Effector memory CD4-positive, alpha-beta T cell (primary cell): ENCODE measurements around the gene AMTN.
"Not testable (repeated sequence)": the region's sequence is repeated elsewhere in the genome, so short reads cannot be mapped to it uniquely, and the experiment has no call there.

Experiments used
- DNase-seq, 3 donors: peaks; one replicate each; pipeline ENCODE4 v3.0.0-alpha.2; 2020
- H3K27ac ChIP-seq: 2 replicates; pipeline ENCODE4 v1.7.0; 2013; ENCODE audit warnings: mild to moderate bottlenecking, low read length, moderate library complexity; ENCODE audit not compliant: insufficient read depth, poor library complexity, severe bottlenecking
- H3K27me3 ChIP-seq: replicated peaks from 2 replicates; pipeline ENCODE4 v1.7.0; 2013; ENCODE audit warnings: mild to moderate bottlenecking, low read length; ENCODE audit not compliant: insufficient read depth, control insufficient read depth, poor library complexity, severe bottlenecking
- H3K36me3 ChIP-seq: 2 replicates; pipeline ENCODE4 v1.7.0; 2013; ENCODE audit warnings: mild to moderate bottlenecking, low read length, moderate library complexity; ENCODE audit not compliant: control insufficient read depth, insufficient read depth
- H3K4me1 ChIP-seq: 2 replicates; pipeline ENCODE4 v1.7.0; 2013; ENCODE audit warnings: low read length, mild to moderate bottlenecking; ENCODE audit not compliant: control insufficient read depth, insufficient read depth, poor library complexity, severe bottlenecking
- H3K4me3 ChIP-seq: 2 replicates; pipeline ENCODE4 v1.7.0; 2013; ENCODE audit warnings: low read length, low read depth, mild to moderate bottlenecking; ENCODE audit not compliant: insufficient read depth, poor library complexity, severe bottlenecking
- H3K9me3 ChIP-seq: 2 replicates; pipeline ENCODE4 v1.7.0; 2013; ENCODE audit warnings: mild to moderate bottlenecking, low read length, moderate library complexity; ENCODE audit not compliant: control insufficient read depth
- total RNA-seq, 3 donors: gene quantifications; one replicate each; lab custom pipeline; 2026; lab: John Stamatoyannopoulos, UW

AMTN gene, protein sequence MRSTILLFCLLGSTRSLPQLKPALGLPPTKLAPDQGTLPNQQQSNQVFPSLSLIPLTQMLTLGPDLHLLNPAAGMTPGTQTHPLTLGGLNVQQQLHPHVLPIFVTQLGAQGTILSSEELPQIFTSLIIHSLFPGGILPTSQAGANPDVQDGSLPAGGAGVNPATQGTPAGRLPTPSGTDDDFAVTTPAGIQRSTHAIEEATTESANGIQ
- 0 reads per million in 3 donors for total RNA-seq

DNA sequence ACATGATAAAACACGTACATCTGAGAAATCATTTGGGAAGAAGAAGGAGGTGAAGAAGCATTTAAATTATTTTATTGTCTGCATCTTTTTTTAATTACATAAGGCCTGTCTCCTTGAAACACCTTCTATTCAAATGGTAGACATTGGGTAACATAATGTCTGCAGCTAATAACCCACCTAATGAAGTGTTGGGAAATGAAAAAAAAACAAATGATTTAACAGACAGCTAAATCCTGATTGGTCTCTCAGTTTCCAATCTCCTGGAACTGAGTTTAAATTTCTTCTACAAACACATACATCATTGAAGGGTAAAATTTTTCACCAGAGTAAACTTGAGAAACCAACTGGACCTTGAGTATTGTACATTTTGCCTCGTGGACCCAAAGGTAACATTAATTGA is at the start of gene AMTN:
TSS of gene AMTN (plus strand) at position 301 of the 400 bp plus-strand sequence. CDS start 209 bp downstream, outside the sequence.
- no peak for DNase-seq
- Histone ChIP-seq H3K4me3 (no peak within 1 kb of the TSS), H3K27me3 (no peaks in the 10 kb centered on the region), H3K27ac (no peak within 1 kb of the TSS), H3K9me3 (no peaks in the 10 kb centered on the region), H3K36me3 (no peaks in the 10 kb centered on the region), H3K4me1 (no peaks in the 10 kb centered on the region)

DNA sequence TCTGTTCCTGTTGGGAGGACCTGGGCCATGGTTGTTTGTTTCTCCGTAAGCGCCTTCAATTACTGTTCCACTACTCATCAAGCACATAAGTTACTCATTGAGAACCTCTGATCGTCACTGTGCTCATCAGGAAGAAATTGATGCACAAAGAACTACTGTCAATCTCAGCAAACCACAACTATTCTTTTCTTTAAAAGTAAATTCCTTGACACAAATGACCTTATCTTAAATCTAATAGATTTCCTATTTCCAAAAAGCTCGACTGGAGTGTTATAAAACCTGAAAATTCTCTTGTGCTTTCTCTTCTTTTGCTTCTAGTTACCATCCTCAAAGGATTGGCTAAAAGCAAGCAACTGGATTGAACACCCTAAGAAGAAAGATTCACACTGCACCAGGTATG is 46.5 kb upstream of the AMTN start, which contains the start of gene MUC7:
TSS of gene MUC7 (plus strand) at position 301 of the 400 bp plus-strand sequence. CDS start 1,825 bp downstream, outside the sequence.
- H3K36me3 ChIP-seq = no peaks in the 10 kb centered on the region
- no peaks in the 10 kb centered on the region for H3K4me1 ChIP-seq
- H3K4me3 ChIP-seq = no peak within 1 kb of the TSS
- H3K27ac ChIP-seq = no peak within 1 kb of the TSS
- H3K27me3 ChIP-seq = no peaks in the 10 kb centered on the region
- no peak for DNase-seq
- no peaks in the 10 kb centered on the region for H3K9me3 ChIP-seq

DNA sequence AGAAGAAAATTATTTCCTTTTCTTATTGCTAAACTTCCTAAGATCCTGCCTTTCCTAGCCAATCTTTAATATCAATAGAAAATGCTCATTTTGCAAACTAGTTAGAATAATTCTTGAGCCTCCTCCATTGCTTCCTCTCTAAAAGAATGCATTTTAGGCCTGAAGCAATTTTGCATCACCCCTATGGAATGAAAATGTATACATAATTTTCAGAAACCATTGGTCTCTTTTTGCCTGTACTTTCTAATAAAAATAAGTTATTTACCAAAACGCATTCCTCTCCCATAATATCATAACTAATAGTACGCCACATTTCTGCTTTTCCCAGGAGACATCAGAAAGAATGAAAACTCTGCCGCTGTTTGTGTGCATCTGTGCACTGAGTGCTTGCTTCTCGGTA is 44.7 kb upstream of the AMTN start:
- no peak for DNase-seq
- Histone ChIP-seq H3K9me3 (no peaks in the 10 kb centered on the region), H3K27me3 (no peaks in the 10 kb centered on the region), H3K36me3 (no peaks in the 10 kb centered on the region), H3K4me3 (no peak overlapping the region), H3K27ac (no peak overlapping the region), H3K4me1 (no peaks in the 10 kb centered on the region)

DNA sequence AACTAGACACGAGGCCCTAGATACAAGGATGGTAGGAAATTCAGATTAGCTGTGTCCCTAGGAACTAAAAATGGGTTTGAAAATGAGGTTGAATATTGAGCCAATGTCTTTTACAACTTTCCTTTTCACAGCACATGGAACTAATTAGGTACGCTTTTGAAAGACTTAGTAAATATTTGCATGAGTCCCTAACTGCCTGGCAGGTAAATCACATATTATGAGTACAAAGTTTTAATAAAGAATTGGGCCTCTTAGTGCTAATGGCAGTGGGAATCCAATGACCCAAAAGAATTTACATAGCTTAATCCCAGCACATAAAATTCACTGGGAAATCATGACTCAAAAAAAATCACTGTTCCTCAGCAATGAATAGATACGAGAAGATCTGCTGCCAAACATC is 29.6 kb upstream of the AMTN start:
- no peak overlapping the region for H3K4me3 ChIP-seq
- DNase-seq = no peak

DNA sequence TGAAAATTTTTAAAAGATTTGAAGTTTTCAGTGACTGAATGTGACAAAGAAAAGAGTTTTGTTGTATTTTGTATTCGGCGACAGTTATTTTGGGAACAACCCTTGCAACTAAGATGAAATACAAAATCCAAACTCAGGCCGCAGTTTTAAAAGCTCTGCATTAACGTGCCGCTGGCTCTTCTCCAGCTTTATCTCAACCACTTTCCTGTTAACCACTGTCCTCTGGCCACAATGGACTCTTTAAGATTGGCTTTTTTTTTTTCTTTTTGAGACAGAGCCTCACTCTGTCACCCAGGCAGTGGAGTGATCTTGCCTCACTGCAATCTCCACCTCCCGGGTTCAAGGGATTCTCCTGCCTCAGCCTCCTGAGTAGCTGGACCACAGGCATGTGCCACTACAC is 22.1 kb upstream of the AMTN start:
- no peak for DNase-seq
- Histone ChIP-seq H3K4me1 (no peaks in the 10 kb centered on the region), H3K4me3 (no peak overlapping the region), H3K36me3 (no peaks in the 10 kb centered on the region), H3K27ac (no peak overlapping the region), H3K9me3 (no peaks in the 10 kb centered on the region), H3K27me3 (no peaks in the 10 kb centered on the region)

More for the DNA sequence above, 29.6 kb upstream of the AMTN start:
- no peaks in the 10 kb centered on the region for H3K9me3 ChIP-seq
- H3K27me3 ChIP-seq = no peaks in the 10 kb centered on the region
- H3K36me3 ChIP-seq = no peaks in the 10 kb centered on the region
- H3K27ac ChIP-seq = no peak overlapping the region
- H3K4me1 ChIP-seq = no peaks in the 10 kb centered on the region

DNA sequence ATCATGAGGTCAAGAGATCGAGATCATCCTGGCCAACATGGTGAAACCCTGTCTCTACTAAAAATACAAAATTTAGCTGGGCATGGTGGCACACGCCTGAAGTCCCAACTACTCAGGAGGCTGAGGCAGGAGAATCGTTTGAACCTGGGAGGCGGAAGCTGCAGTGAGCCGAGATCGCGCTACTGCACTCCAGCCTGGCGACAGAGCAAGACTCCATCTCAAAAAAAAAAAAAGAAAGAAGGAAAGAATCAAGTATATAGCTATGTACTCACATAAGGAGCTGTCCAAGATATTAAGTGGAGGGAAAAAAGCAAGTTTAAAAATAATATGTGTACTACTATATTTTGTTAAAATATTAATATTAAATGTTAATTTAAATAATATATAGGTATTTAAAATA is 16.5 kb upstream of the AMTN start:
- H3K9me3 ChIP-seq, H3K4me1 ChIP-seq, H3K4me3 ChIP-seq, H3K36me3 ChIP-seq, H3K27me3 ChIP-seq, H3K27ac ChIP-seq, DNase-seq: not testable (repeated sequence)

DNA sequence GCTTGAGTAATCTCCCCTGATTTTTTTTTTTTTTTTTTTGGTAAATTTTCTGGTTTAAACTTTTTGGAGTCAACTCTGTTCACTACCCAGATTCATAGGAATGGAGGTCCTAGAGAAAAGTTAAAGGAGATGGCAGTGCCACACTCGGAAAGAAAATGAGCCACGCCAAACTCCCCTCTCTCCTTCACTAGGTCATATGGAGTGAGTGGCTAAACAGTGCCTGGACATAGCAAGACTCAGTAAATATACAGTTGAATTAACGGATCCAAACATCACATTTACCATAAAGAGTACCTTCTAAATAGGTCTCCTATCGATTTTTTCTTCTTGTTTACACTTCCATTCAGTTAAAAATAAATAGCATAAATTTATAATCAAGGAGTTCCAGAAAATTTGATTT is 13.6 kb upstream of the AMTN start:
- no peak overlapping the region for H3K27ac ChIP-seq
- H3K4me3 ChIP-seq = no peak overlapping the region
- H3K4me1 ChIP-seq = no peaks in the 10 kb centered on the region
- DNase-seq = no peak
- H3K9me3 ChIP-seq = no peaks in the 10 kb centered on the region
- H3K36me3 ChIP-seq = no peaks in the 10 kb centered on the region
- H3K27me3 ChIP-seq = no peaks in the 10 kb centered on the region

DNA sequence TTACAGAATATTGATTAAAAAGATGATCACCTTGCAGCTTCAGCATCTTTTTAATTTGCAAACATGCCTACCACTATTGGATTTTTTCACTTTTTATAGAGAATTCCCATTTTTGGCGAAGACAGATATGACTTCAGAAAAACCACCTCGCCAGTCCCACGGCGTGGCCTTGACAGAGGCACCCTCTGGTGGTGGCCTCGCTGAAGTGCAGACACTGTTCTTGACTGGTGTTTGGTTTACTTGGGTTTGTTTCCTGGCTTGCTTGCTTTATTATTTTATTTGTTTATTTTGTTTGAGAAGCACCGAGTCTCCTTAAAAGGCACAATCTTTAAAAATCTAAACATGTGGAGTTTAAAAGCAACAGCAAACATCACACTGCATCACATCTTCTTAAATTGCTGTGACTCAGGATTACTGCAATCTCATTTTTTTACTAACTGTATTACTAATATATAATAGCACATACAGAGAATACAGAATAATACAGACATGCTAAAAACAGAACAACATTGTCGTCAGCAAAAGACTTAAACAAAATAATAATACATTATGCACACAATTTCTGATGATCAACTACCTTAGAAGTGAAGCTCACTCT is 13.1 kb upstream of the AMTN start:
- Histone ChIP-seq H3K36me3 (no peaks in the 10 kb centered on the region), H3K4me1 (no peaks in the 10 kb centered on the region), H3K4me3 (no peak overlapping the region), H3K9me3 (no peaks in the 10 kb centered on the region), H3K27me3 (no peaks in the 10 kb centered on the region), H3K27ac (no peak overlapping the region)
- peak in 2 of 3 donors; percentile 1 to 24 for DNase-seq

DNA sequence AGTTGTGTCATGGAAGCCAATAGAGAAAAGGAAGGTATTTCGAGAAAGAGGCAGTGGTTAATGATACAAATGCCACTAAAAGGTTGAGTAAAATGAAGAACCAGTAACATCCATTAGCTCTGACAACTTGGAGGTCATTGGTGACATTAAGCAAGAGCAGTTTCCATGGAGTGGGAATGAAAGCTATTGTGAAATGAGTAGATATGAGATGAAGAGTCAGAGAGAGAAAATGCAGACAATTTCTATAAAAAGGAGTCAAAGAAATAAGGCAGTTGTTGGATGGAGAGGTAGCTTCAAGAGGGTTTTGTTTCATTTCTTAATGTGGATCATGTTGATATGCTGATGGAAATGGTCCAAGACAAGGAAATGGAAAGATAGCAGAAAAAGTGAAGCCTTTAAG is 9.6 kb upstream of the AMTN start:
- no peak overlapping the region for H3K4me3 ChIP-seq
- H3K36me3 ChIP-seq = no peaks in the 10 kb centered on the region
- H3K9me3 ChIP-seq = no peaks in the 10 kb centered on the region
- H3K27me3 ChIP-seq = no peaks in the 10 kb centered on the region
- H3K4me1 ChIP-seq = no peaks in the 10 kb centered on the region
- no peak for DNase-seq
- no peak overlapping the region for H3K27ac ChIP-seq

DNA sequence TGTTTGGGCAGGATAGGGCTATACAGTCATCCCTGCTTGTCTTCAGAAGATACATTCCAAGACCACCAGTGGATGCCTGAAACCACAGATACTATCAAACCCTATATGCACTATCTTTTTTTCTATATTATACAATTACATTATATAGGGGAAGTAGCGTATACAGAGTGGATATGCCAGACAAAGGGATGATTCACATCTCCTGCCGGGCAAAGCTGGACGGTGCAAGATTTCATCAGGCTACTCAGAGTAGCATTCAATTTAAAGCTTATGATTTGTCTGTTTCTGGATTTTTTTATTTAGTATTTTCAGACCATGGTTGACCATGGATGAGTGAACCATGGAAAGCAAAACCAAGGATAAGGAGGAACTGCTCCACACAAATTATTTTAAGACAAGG is 7.0 kb upstream of the AMTN start:
- H3K9me3 ChIP-seq = no peaks in the 10 kb centered on the region
- H3K36me3 ChIP-seq = no peaks in the 10 kb centered on the region
- no peak overlapping the region for H3K27ac ChIP-seq
- DNase-seq = no peak
- H3K4me1 ChIP-seq = no peaks in the 10 kb centered on the region
- no peak overlapping the region for H3K4me3 ChIP-seq
- H3K27me3 ChIP-seq = no peaks in the 10 kb centered on the region
